Astrocyte (in vitro differentiated cells and primary cell): ENCODE results near the gene RAD50. TPM values are rescaled to one million over a fixed set of nuclear protein-coding genes. Genes with fewer than 3 reads are reported as not detected.
"Not testable (repeated sequence)": the region's sequence is repeated elsewhere in the genome, so short reads cannot be mapped to it uniquely, and the experiment has no call there.

Experiments
- DNase-seq: peaks from one replicate; pipeline ENCODE4 v3.0.0-alpha.2; 2010; ENCODE audit warnings: low read depth
- FAIRE-seq: peaks from 2 replicates; lab custom pipeline; 2011; peaks lifted over from hg19 to GRCh38; lab: Jason Lieb, UNC
- H2AFZ ChIP-seq: 2 replicates; pipeline ENCODE4 v1.6.0; 2012; ENCODE audit warnings: low read depth, low read length, inconsistent platforms
- H3K27ac ChIP-seq: 2 replicates; pipeline ENCODE4 v1.5.1; 2011; ENCODE audit warnings: low read depth, low read length, inconsistent platforms
- H3K27me3 ChIP-seq: 2 replicates; pipeline ENCODE4 v1.6.0; 2011; ENCODE audit warnings: low read length, inconsistent platforms; ENCODE audit not compliant: insufficient read depth
- H3K36me3 ChIP-seq: 2 replicates; pipeline ENCODE4 v1.5.1; 2011; ENCODE audit warnings: low read length, inconsistent platforms; ENCODE audit not compliant: insufficient read depth
- H3K4me1 ChIP-seq: 2 replicates; pipeline ENCODE4 v1.5.1; 2011; ENCODE audit warnings: low read length, inconsistent platforms; ENCODE audit not compliant: insufficient read depth
- H3K4me2 ChIP-seq: 2 replicates; pipeline ENCODE4 v1.6.0; 2012; ENCODE audit warnings: low read length, inconsistent platforms
- H3K4me3 ChIP-seq: 2 replicates; pipeline ENCODE4 v1.5.1; 2011; ENCODE audit warnings: low read depth, mild to moderate bottlenecking, low read length, inconsistent platforms; ENCODE audit not compliant: insufficient read depth
- H3K79me2 ChIP-seq: 2 replicates; pipeline ENCODE4 v1.6.0; 2012; ENCODE audit warnings: mild to moderate bottlenecking, low read length, inconsistent platforms; ENCODE audit not compliant: insufficient read depth
- H3K9ac ChIP-seq: 2 replicates; pipeline ENCODE4 v1.6.0; 2012; ENCODE audit warnings: mild to moderate bottlenecking, low read length, inconsistent platforms
- H3K9me3 ChIP-seq: 2 replicates; pipeline ENCODE4 v1.5.1; 2012; ENCODE audit warnings: low read depth, mild to moderate bottlenecking, low read length, inconsistent platforms; ENCODE audit not compliant: insufficient read depth
- H4K20me1 ChIP-seq: 2 replicates; pipeline ENCODE4 v1.6.0; 2012; ENCODE audit warnings: low read length, inconsistent platforms; ENCODE audit not compliant: insufficient read depth
- H3K27ac Mint-ChIP-seq: one replicate; pipeline ENCODE4 v1.8.0; 2021; ENCODE audit warnings: mild to moderate bottlenecking, mixed read lengths; ENCODE audit not compliant: unreplicated experiment
- H3K27me3 Mint-ChIP-seq: one replicate; pipeline ENCODE4 v1.8.0; 2021; ENCODE audit warnings: low read depth, mixed read lengths; ENCODE audit not compliant: unreplicated experiment
- H3K36me3 Mint-ChIP-seq: one replicate; pipeline ENCODE4 v1.8.0; 2021; ENCODE audit warnings: low read depth, mixed read lengths; ENCODE audit not compliant: unreplicated experiment
- H3K4me1 Mint-ChIP-seq: one replicate; pipeline ENCODE4 v1.8.0; 2021; ENCODE audit warnings: low read depth, mixed read lengths; ENCODE audit not compliant: unreplicated experiment
- H3K4me3 Mint-ChIP-seq: one replicate; pipeline ENCODE4 v1.8.0; 2021; ENCODE audit warnings: mild to moderate bottlenecking, moderate library complexity, mixed read lengths; ENCODE audit not compliant: unreplicated experiment
- H3K9me3 Mint-ChIP-seq: one replicate; pipeline ENCODE4 v1.8.0; 2021; ENCODE audit warnings: mild to moderate bottlenecking, mixed read lengths; ENCODE audit not compliant: unreplicated experiment
- CTCF ChIP-seq: IDR thresholded peaks from 2 replicates; pipeline ENCODE4 v1.5.1; 2011; ENCODE audit warnings: low read depth, mild to moderate bottlenecking, inconsistent platforms, low read length, moderate library complexity; ENCODE audit not compliant: insufficient read depth
- EZH2 ChIP-seq: IDR thresholded peaks from 2 replicates; pipeline ENCODE4 v1.6.1; 2012; ENCODE audit warnings: mild to moderate bottlenecking, low read length, inconsistent platforms; ENCODE audit not compliant: insufficient read depth
- total RNA-seq: library from RNA; stranded (reverse); gene quantifications from 2 replicates; pipeline ENCODE4 v1.2.1, GENCODE V29; 2021

RAD50 gene
- total RNA-seq, 1 donor from 2014 or later: 26.8 TPM

- peaks cover 14% of the 10 kb centered on the region for H3K79me2 ChIP-seq
- H3K36me3 Mint-ChIP-seq: peaks cover 3% of the 10 kb centered on the region
Observed at GRCh38 chr5:132559383-132560060, 2.7 kb downstream of the RAD50 start.

GRCh38 chr5:132561601-132562000 lies 4.8 kb downstream of the RAD50 start:
- Mint-ChIP-seq H3K27me3 (no peaks in the 10 kb centered on the region), H3K4me3 (no peak overlapping the region), H3K4me1 (peaks cover 2% of the 10 kb centered on the region), H3K27ac (no peak overlapping the region), H3K36me3 (peaks cover 5% of the 10 kb centered on the region), H3K9me3 (peaks cover 5% of the 10 kb centered on the region)
- Histone ChIP-seq H3K27me3 (no peaks in the 10 kb centered on the region), H3K4me3 (no peak overlapping the region), H2AFZ (no peak overlapping the region), H3K4me1 (peaks cover 3% of the 10 kb centered on the region), H3K9me3 (no peaks in the 10 kb centered on the region), H3K36me3 (no peaks in the 10 kb centered on the region), H4K20me1 (no peaks in the 10 kb centered on the region), H3K4me2 (peak overlapping the region; percentile 12), H3K27ac (peak overlapping the region; percentile 10), H3K9ac (no peak overlapping the region), H3K79me2 (peaks cover 14% of the 10 kb centered on the region)
- FAIRE-seq (no peak), DNase-seq (peak; percentile 9)
- TF ChIP-seq EZH2 (no peak), CTCF (no peak)

More at GRCh38 chr5:132559383-132560060, 2.7 kb downstream of the RAD50 start:
- Histone ChIP-seq H3K27ac (no peak overlapping the region), H3K4me2 (no peak overlapping the region), H3K9ac (no peak overlapping the region), H3K9me3 (no peaks in the 10 kb centered on the region), H3K36me3 (no peaks in the 10 kb centered on the region), H3K27me3 (no peaks in the 10 kb centered on the region), H2AFZ (no peak overlapping the region), H3K4me3 (no peak overlapping the region), H3K4me1 (peaks cover 3% of the 10 kb centered on the region), H4K20me1 (no peaks in the 10 kb centered on the region)
- DNase-seq (no peak), FAIRE-seq (no peak)
- TF ChIP-seq EZH2 (no peak), CTCF (no peak)
- H3K27ac Mint-ChIP-seq: no peak overlapping the region
- H3K27me3 Mint-ChIP-seq: no peaks in the 10 kb centered on the region
- no peaks in the 10 kb centered on the region for H3K9me3 Mint-ChIP-seq
- H3K4me3 Mint-ChIP-seq: no peak overlapping the region
- H3K4me1 Mint-ChIP-seq: peaks cover 2% of the 10 kb centered on the region

- H3K9ac ChIP-seq, H3K4me3 Mint-ChIP-seq, H3K27me3 Mint-ChIP-seq, H3K27ac ChIP-seq, H3K9me3 Mint-ChIP-seq, H2AFZ ChIP-seq, H3K9me3 ChIP-seq, FAIRE-seq, H3K36me3 ChIP-seq, H3K36me3 Mint-ChIP-seq, H3K4me3 ChIP-seq, H3K27me3 ChIP-seq, H3K27ac Mint-ChIP-seq, H3K4me1 Mint-ChIP-seq, H3K79me2 ChIP-seq, H3K4me2 ChIP-seq, H4K20me1 ChIP-seq, DNase-seq, H3K4me1 ChIP-seq: not testable (repeated sequence)
Observed at GRCh38 chr5:132564555-132564954, 7.8 kb downstream of the RAD50 start.
